ENCODE data around the gene CYSLTR2. TPM values are rescaled to one million over a fixed set of nuclear protein-coding genes. Genes with fewer than 3 reads are reported as not detected.
"Not testable (repeated sequence)": the region's sequence is repeated elsewhere in the genome, so short reads cannot be mapped to it uniquely, and the experiment has no call there.

Gene CYSLTR2
- total RNA-seq, 1 donor from 2014 or later: 3.7 TPM

DNA sequence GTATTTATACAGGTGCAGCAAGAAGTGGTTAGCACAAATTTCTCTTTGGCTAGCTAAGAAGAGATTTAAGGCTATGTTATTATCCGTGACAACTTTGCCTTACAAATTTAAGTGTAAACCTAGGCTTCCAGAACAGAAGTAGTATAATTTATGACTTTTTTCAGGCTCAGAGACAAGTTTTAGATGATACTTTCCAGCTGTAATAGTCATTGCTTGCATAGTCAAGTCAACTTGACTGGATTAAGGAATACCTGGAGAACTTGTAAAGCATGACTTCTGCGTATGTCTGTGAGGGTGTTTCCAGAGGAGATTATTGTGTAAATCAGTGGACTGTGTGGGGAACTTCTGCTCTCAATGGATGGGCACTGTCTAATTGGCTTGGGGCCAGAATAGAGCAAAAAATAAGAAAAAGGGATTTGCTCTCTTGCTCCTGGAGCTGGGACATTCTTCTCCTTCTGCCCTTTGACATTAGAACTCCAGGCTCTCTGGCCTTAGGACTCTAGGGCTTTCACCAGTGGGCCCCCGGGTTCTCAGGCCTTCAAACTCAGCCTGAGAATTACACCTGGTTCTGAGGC, 33.0 kb downstream of the CYSLTR2 start:
- intact Hi-C loops (cut with micrococcal nuclease): no loop called here

DNA sequence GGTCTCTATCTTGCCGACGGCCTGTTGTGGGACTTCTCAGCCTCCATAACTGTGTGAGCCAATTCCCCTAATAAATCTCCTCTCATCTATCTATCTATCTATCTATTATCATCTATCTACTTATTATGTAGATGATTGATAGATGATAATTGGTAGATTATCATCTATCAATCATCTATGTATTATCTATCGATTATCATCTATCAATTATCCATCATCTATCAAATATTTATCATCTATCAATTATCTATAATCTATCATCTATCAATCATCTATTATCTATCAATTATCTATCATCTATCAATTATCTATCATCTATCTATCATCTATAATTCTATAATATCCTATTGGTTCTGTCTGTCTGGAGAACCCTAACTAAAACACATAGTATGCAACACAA, 33.5 kb downstream of the CYSLTR2 start:
- intact Hi-C loops (cut with micrococcal nuclease): no loop called here

DNA sequence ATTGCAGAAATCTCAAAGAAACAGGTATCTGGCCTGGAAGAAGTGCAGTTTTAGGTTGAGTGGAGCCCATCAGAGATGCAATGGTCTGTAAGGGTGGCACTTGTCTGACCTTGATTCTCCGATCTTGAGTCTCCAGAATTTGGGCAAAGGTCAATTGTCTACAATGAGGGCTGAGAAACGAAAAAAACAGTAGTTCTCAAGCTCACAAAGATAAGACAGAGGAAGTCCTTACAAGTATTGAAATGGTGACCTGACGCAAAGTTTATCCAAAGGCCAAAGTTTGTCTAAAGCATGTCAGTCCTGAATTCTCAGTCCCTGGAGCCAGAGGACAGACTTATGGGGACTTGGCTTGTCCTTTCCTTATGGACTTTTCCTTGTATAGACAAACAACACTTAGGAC, 40.3 kb downstream of the CYSLTR2 start:
- intact Hi-C loops (cut with micrococcal nuclease): no loop called here

DNA sequence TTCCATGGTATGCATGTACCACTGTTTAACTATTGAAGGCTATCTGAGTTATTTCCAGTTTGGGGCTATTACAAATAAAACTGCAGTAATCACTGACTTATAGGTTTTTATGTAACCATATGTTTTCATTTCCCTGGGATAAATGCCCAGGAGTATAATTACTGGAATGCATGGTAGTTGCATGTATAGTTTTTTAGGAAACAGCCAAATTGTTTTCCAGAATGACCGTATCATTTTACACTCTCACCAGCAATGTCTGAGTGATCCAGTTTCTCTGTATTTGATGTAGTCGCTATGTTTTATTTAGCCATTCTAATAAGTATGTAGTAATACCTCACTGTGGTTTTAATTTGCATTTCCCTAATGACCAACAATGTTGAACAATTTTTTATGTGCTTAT, 42.0 kb downstream of the CYSLTR2 start:
- intact Hi-C loops (cut with micrococcal nuclease): no loop called here

DNA sequence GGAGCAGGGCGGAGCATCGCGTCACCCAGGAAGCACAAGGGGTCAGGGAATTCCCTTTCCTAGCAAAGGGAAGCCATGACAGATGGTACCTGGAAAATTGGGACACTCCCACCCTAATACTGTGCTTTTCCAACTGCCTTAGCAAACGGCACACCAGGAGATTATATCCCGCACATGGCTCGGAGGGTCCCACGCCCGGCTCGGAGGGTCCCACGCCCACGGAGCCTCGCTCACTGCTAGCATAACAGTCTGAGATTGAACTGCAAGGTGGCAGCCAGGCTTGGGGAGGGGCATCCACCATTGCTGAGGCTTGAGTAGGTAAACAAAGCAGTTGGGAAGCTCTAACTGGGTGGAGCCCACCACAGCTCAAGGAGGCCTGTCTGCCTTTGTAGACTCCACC, 42.9 kb downstream of the CYSLTR2 start:
- intact Hi-C loops (cut with micrococcal nuclease): not testable (repeated sequence)

DNA sequence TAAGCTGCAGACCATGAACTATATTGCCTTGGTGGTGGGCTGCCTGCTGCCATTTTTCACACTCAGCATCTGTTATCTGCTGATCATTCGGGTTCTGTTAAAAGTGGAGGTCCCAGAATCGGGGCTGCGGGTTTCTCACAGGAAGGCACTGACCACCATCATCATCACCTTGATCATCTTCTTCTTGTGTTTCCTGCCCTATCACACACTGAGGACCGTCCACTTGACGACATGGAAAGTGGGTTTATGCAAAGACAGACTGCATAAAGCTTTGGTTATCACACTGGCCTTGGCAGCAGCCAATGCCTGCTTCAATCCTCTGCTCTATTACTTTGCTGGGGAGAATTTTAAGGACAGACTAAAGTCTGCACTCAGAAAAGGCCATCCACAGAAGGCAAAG, 53.7 kb downstream of the CYSLTR2 start:
- intact Hi-C loops (cut with micrococcal nuclease): no loop called here

DNA sequence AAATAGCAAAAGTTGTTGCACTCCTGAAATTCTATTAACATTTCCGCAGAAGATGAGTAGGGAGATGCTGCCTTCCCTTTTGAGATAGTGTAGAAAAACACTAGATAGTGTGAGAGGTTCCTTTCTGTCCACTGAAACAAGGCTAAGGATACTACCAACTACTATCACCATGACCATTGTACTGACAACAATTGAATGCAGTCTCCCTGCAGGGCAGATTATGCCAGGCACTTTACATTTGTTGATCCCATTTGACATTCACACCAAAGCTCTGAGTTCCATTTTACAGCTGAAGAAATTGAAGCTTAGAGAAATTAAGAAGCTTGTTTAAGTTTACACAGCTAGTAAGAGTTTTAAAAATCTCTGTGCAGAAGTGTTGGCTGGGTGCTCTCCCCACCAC, 55.0 kb downstream of the CYSLTR2 start:
- intact Hi-C loops (cut with micrococcal nuclease): no loop called here

DNA sequence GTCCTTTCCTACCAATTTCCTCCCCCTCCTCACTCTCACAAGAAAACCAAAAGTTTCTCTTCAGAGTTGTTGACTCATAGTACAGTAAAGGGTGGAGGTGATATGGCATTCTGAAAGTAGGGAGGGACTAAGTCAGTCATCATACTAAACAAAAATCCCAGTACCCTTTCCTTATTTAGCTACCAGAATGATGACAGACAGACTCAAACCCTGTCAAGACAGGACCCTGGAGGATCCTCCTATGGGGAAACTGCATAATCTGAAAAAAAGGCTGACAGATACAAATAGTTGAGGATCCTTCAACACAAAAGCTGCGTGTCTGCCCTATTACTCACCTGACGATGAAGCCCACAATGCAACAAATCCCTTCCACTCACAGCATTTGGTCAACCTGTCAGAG, 55.5 kb downstream of the CYSLTR2 start:
- intact Hi-C loops (cut with micrococcal nuclease): no loop called here

DNA sequence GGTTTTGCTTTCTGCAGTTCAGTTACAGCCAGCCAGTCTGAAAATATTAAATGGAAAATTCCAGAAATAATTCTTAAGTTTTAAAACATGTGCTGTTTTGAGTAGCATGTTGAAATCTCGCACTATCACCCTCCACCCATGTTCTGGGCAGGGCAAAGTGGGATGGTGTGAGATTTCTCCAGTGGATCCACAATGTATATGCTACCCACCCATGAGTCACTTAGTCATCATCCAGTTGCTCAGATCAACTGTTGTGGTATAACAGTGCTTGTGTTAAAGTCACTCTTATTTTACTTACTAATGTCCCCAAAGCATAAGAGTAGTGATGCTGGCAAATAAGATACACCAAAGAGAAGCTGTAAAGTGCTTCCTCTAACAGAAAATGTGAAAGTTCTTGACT, 56.4 kb downstream of the CYSLTR2 start:
- intact Hi-C loops (cut with micrococcal nuclease): no loop called here

DNA sequence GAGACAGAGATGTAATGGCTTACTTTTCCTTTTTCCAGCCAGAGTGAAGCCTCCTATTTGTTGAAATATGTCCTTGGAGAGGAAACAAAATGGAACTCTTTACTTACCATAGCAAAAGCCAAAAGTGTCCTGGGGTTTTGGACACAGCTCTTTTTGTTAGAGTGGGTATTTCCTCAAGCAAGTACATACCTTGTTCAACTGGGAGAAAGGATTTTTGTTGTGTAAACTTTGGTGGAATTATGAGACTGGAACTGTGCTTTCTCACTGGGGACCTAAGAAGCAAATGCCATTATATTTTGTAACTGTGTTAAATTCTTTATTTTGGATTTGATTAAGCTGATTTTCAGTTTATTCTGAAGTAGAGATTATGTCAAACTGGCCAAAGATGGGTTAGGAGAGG, 58.4 kb downstream of the CYSLTR2 start:
- intact Hi-C loops (cut with micrococcal nuclease): no loop called here

DNA sequence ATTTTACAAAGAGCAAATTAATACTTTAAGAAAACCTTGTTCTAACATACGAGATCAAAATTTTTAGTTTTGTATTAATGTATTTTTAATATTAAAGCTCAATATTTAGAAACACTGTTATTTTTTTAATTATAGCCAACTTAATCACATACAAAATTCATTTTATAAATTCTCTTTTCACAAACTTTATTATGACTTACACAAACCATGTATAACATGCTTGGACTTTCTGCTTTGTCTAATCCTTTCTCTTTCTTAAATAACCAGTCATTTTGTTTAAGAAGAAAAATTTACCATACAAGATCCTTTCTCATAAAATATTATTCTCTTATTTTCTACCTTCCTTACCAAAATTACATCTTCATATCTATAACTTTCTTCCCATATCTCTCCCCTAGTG, 62.2 kb downstream of the CYSLTR2 start:
- intact Hi-C loops (cut with micrococcal nuclease): no loop called here

DNA sequence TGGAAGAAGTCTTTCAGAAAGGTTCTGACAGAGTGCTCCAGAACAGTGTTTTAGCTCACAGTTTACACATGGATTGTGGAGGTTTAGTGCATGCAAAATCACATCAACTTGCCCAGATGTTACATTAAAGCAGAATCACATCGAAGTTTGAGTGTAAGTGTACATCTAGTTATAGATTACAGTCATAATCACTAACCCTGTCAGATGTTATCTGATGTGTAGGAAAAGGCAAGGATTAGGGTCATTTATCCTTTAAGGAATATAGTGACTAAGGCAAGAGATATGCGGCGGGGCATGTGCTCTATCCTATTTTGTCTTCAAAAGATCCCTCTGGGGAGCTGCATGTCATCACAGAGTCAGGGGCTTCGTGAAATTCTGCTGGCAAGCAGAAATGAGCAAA, 66.9 kb downstream of the CYSLTR2 start:
- intact Hi-C loops (cut with micrococcal nuclease): no loop called here

DNA sequence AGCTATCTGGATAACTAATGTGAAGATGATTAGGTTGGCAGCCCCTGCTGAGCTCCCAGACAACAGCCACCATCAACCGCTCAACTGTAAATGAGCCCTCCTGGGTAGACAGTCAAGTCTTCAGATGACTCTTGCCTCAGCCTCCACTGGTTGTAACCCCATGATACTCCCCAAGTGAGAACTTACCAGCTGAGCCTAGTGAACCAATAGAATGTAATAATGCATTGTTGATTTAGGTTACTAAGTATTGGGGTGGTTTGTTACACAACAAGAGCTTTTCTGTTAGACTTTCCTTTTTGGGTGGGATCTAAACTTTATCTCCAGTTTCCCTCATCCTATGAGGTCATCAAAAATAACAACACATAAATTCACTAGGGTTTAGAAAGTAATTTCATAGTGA, 69.4 kb downstream of the CYSLTR2 start:
- intact Hi-C loops (cut with micrococcal nuclease): no loop called here

DNA sequence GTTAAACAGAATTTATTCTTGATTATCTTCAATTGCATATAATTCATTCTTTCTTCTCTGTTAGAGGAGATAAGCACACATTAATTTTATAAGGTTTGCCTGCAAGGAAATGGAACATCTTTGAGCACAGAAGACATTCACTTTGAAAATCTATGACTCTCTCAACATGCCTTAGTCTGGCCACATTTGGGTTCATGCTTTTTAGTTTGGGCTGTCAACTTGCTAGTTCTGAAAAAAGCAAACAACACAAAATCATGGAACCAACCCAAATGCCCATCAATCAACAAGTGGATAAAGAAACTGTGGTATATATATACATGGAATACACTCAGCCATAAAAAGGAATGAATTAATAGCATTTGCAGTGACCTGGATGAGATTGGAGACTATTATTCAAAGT, 71.5 kb downstream of the CYSLTR2 start:
- intact Hi-C loops (cut with micrococcal nuclease): no loop called here

DNA sequence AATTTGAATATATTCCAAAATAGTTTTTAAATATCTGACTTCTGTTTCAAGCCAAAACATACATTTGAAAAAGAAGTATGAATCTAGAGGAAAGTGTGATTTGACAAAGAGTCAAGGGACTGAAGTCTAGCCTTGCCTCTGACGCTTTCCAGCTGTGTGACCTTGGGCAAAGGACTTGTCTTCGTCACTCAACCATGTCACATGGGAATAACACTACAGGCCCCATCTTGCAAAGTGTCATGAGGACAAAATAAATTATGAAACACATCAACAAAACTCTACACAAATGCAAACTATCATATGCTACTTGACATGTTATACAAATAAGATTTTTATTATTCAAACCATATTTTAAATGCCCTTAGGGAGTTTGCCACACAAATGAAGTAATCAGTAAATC, 73.0 kb downstream of the CYSLTR2 start:
- intact Hi-C loops (cut with micrococcal nuclease): no loop called here

DNA sequence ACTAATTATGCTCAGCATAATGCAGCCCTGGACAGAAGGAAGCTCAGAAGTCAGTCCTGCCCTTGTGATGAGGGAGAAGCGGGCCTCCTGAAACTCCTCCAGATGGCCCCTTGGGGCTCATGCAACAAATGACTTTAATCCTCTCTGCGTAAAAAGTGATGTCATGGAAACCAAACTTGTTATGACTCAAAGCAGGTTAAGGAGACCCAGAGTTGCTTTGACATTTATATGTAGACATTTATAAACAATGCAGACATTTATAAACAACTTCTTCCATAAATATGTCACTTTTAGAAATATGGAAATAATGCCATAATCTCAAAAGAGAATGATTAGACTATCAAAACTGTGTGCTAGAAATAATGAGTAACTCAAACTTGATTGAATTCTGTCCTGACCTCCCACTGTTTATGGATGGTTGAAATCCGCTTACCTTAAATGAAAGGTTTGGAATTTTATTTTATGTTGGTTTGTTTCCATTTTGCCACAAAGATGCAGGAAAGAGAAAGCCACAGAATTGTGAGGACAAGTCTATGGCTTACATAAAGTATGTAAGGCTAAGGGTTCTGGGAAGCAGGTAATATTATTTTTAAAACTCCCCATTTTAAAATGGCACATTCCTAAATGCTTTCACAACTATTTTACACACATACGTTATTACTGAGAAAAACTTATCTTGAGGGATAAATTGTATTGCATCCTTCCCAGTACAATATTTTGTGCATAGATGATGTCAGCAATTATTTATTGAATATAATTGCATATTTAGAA, 73.7 kb downstream of the CYSLTR2 start:
- intact Hi-C loops (cut with micrococcal nuclease): no loop called here

DNA sequence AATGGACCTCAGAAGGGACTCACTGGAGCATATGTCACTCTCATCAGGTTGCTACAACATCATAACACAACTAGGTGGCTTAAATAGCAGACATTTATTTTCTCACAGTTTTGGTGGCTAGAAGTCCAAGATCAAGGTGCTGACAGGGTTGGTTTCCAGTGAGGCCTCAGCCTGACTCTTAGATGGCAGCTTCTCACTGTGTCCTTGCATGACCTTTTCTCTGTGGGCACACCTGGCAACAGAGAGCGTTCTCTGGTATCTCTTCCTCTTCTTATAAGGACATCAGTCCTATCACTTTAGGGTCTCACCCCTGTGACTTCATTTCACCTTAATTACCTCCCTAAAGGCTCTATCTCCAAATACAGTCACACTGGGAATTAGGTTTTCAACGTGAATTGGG, 74.5 kb downstream of the CYSLTR2 start:
- intact Hi-C loops (cut with micrococcal nuclease): no loop called here

DNA sequence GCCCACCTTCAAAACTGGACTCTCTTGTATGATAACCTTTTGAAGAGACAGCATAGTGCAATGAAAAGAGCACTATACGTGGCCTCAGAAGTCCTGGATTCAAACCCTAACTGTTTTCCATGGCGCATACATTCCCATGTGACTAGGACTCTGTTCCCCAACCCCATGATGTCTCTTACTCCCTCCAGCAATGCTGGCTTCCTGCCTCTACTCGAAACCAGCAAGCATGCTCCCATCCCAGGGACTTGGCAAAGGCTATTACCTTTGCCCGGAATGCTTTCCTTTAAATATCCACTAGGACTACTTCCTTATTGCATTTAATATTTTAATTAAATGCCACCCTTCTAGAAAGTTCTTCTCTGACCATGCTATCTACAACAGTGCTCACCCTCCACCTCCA, 75.1 kb downstream of the CYSLTR2 start:
- intact Hi-C loops (cut with micrococcal nuclease): no loop called here

DNA sequence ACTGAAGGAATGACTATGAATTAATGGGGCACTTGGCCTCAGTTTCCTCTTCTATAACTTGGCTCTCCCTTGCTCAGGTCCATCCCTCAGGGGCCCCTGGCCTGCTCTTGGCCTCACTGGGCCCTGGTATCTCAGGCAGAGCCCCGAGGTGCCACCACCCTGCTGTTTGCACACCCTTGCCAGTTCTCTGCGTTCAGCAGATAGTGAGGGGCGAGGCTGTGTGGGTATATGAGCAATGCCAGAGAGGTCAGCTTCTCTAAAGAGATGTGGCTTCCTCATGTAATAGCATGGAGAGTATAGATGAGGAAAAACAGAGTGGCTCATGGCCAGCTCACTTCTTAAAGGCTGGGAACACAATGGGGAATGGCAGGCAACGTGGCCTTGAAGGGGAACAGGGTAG, 76.1 kb downstream of the CYSLTR2 start:
- intact Hi-C loops (cut with micrococcal nuclease): no loop called here

DNA sequence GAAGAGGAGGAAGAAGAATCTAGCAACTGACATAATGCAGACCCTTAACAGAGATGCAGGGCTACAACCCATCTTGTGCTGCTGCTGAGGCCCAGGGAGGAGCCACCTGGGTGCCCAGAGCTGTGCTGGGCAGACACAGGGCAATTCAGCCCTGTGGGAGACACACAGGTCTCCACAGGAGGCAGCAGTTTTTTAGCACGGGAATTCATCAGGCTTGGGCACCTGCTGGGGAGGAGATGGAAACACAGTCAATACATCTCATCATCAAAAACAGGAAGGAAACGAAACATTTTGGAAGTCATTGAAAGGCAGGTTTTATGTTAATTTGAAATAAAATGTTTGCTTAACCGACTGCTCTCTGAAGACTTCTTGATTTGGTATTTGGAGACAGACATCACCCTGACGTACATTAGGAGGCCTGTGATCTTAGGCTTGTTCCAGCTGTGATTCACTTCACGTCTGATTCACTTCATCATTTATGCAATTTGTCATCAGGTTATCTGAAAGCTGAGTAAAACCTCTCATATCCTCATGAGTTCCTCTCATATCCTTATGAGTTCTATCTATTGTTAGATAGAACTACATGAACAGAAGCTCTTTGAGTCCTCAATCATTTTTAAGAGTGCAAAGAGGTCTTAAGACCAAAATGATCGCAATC, 77.4 kb downstream of the CYSLTR2 start:
- intact Hi-C loops (cut with micrococcal nuclease): no loop called here

DNA sequence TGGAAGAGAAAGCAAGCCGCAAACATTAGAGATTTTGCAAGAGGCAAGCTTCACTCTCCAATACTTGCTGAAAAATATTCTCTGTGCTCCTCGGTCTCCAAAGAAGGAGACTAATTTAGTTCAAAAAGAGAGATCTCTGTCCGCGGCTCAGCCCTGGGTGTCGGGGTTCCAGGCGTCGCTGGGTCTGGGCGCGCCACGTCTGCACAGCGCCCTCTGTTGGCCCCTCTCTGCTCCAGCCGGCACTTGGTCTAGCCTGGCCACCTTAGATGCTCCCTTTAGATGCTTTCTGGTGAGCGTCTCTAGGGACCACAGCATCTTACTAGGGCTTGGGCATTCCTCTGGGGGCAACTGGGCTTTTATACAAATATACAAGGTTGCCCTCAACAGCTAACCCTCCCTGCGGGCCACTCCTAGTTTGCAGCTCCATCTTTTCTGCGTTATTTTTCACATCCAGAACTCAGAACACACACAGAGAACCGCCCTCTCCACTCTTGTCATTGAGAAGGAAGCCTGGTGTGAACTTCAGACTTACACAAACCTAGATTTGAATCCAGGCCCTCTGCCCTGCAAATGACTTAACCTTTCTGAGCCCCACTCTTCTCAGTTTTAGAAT, 78.3 kb downstream of the CYSLTR2 start:
- intact Hi-C loops (cut with micrococcal nuclease): loop anchor here (1.0 kb wide), 1 partner anchor 137 kb away; no protein-coding TSS in a partner anchor

DNA sequence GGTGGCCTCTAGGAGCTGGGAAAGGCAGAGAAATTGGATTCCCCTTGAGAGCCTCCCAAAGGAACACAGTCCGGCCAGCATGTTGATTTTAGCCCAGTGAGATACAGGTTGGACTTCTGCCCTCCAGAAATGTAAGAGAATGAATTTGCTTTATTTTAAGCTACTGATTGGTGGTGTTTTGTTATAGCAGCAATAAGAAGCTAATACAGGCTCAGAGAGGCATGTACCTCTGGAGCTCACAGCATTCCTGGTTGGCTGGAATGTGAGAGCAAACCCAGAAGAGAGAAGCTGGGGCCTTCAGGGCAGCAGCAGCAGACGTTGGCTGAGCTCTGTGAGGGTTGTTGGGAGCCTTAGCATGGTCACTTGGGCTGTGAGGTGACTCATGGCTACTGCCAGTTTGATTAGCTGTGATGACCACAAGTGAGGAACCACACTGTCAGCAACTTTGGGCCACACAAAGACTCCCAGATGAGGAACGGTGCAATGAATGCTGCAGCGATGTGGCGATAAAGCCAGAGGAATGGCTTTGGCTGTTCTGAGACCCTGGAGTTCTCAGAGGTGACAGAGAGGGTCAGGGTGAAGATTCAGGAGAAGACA, 80.1 kb downstream of the CYSLTR2 start:
- intact Hi-C loops (cut with micrococcal nuclease): no loop called here

All from T-helper 2 cell treated with Interferon-gamma antibody and Interleukin-4, amounts not matched to agents 100 ng/mL and 5 ng/mL, for 36 hours (primary cell).